Liver (tissue), 9 donors: Measurements from ENCODE around the gene EIF2S3. TPM values are rescaled to one million over a fixed set of nuclear protein-coding genes. Genes with fewer than 3 reads are reported as not detected.

Source experiments
- DNase-seq: peaks from one replicate; pipeline ENCODE4 v3.0.0-alpha.2; 2017; ENCODE audit warnings: low spot score
- H3K27ac ChIP-seq, 2 donors: one replicate each; pipeline ENCODE4 v1.7.0; 2013; ENCODE audit warnings: inconsistent platforms in 2 of 2, low read length in 2 of 2, control low read depth in 1 of 2, low read depth in 1 of 2, mild to moderate bottlenecking in 1 of 2
- H3K27me3 ChIP-seq, 4 donors: one replicate each; pipeline versions ENCODE4 v1.6.1 to v1.7.0; 2013; ENCODE audit warnings: low read length in 3 of 4, inconsistent platforms in 1 of 4, mild to moderate bottlenecking in 1 of 4, moderate library complexity in 1 of 4; ENCODE audit not compliant: control insufficient read depth in 4 of 4, insufficient read depth in 4 of 4
- H3K36me3 ChIP-seq, 4 donors: one replicate each; pipeline versions ENCODE4 v1.6.1 to v1.7.0; 2013; ENCODE audit warnings: low read length in 3 of 4, mild to moderate bottlenecking in 3 of 4, low read depth in 1 of 4, moderate library complexity in 1 of 4; ENCODE audit not compliant: control insufficient read depth in 4 of 4, insufficient read depth in 3 of 4
- H3K4me1 ChIP-seq, 4 donors: one replicate each; pipeline versions ENCODE4 v1.6.1 to v1.7.0; 2013; ENCODE audit warnings: low read length in 3 of 4, mild to moderate bottlenecking in 3 of 4, moderate library complexity in 1 of 4; ENCODE audit not compliant: control insufficient read depth in 4 of 4, insufficient read depth in 4 of 4
- H3K4me3 ChIP-seq, 3 donors: one replicate each; pipeline versions ENCODE4 v1.6.1 to v1.7.0; 2013; ENCODE audit warnings: low read length in 3 of 3, control low read depth in 1 of 3, low read depth in 1 of 3, mild to moderate bottlenecking in 1 of 3
- H3K9ac ChIP-seq, 2 donors: one replicate each; pipeline ENCODE4 v1.7.0; 2013; ENCODE audit warnings: low read length in 2 of 2, mild to moderate bottlenecking in 2 of 2, moderate library complexity in 2 of 2, control low read depth in 1 of 2, low read depth in 1 of 2
- H3K9me3 ChIP-seq, 4 donors: one replicate each; pipeline versions ENCODE4 v1.6.1 to v1.7.0; 2013; ENCODE audit warnings: low read length in 3 of 4; ENCODE audit not compliant: control insufficient read depth in 4 of 4
- ATF3 ChIP-seq: IDR thresholded peaks from 2 replicates; pipeline ENCODE4 v1.6.1; 2016; ENCODE audit warnings: antibody characterized with exemption
- EGR1 ChIP-seq, 2 donors: IDR thresholded peaks; 2 replicates each; pipeline ENCODE4 v1.6.1; 2016 to 2018; ENCODE audit warnings: antibody characterized with exemption in 2 of 2, low read depth in 2 of 2
- FOXA2 ChIP-seq: IDR thresholded peaks from 2 replicates; pipeline ENCODE4 v1.6.1; 2016; ENCODE audit warnings: antibody characterized with exemption
- GABPA ChIP-seq, 2 donors: IDR thresholded peaks in 1 of 2; conservative IDR thresholded peaks in 1 of 2; 2 replicates each; pipeline ENCODE4 v1.6.1; 2016; ENCODE audit warnings: antibody characterized with exemption in 2 of 2, mild to moderate bottlenecking in 1 of 2, moderate library complexity in 1 of 2
- HNF4A ChIP-seq, 2 donors: conservative IDR thresholded peaks; 2 replicates each; pipeline ENCODE4 v1.6.1; 2016; ENCODE audit warnings: antibody characterized with exemption in 2 of 2, mild to moderate bottlenecking in 2 of 2
- HNF4G ChIP-seq: IDR thresholded peaks from 2 replicates; pipeline ENCODE4 v1.6.1; 2016; ENCODE audit warnings: antibody characterized with exemption
- MAX ChIP-seq: IDR thresholded peaks from 2 replicates; pipeline ENCODE4 v1.6.1; 2016; ENCODE audit warnings: antibody characterized with exemption
- NR2F2 ChIP-seq: IDR thresholded peaks from 2 replicates; pipeline ENCODE4 v1.6.1; 2016; ENCODE audit warnings: antibody characterized with exemption
- RXRA ChIP-seq, 2 donors: IDR thresholded peaks; 2 replicates each; pipeline ENCODE4 v1.6.1; 2017 to 2018; ENCODE audit warnings: antibody characterized with exemption in 2 of 2, mild to moderate bottlenecking in 1 of 2
- SP1 ChIP-seq: IDR thresholded peaks from 2 replicates; pipeline ENCODE4 v1.6.1; 2018; ENCODE audit warnings: antibody characterized with exemption, mild to moderate bottlenecking
- TAF1 ChIP-seq: conservative IDR thresholded peaks from 2 replicates; pipeline ENCODE4 v1.6.1; 2016; ENCODE audit warnings: antibody characterized with exemption, mild to moderate bottlenecking
- YY1 ChIP-seq: IDR thresholded peaks from 2 replicates; pipeline ENCODE4 v1.6.1; 2016; ENCODE audit warnings: antibody characterized with exemption, mild to moderate bottlenecking
- ZBTB33 ChIP-seq: IDR thresholded peaks from 2 replicates; pipeline ENCODE4 v1.6.1; 2016; ENCODE audit warnings: antibody characterized with exemption
- WGBS: extraction: QIAGEN DNeasy Blood & Tissue Kit; methylation state at CpG from one replicate; pipeline ENCODE4 v1.1.7; 2013; 5-methylcytosine and 5-hydroxymethylcytosine counted together
- polyA plus RNA-seq, 2 donors: library from polyadenylated mRNA; stranded (reverse) in 1 of 2; unstranded in 1 of 2; fragments of 200-250 nt in 1 of 2; fragments of >200 nt in 1 of 2; fragmentation: Nextera tagmentation in 1 of 2; extraction: Ambion mirVana in 1 of 2; gene quantifications; one replicate each; pipeline versions ENCODE4 v1.2.1 to v1.2.3, GENCODE V29; 2013 to 2015
- total RNA-seq, 2 donors: library from RNA; depleted of rRNA; stranded (reverse); fragments of >200 nt; gene quantifications; one replicate each; pipeline ENCODE4 v1.2.3, GENCODE V29; 2014
- TF ChIP-seq, protein P1 (sequence below): fragments of 150-350 bp; IDR thresholded peaks from 2 replicates; pipeline ENCODE4 v1.5.1; 2017; ENCODE audit warnings: improper control_type of control experiment, low read depth, low read length; ENCODE audit not compliant: missing input control
- donor health status: healthy.
- donor health status: healthy.
- donor health status: healthy.
- donor health status: healthy.
- donor health status: healthy.

Gene EIF2S3
- total and polyA plus RNA-seq, 4 donors: 24.9 to 98.0 (median 47.4) TPM

DNA sequence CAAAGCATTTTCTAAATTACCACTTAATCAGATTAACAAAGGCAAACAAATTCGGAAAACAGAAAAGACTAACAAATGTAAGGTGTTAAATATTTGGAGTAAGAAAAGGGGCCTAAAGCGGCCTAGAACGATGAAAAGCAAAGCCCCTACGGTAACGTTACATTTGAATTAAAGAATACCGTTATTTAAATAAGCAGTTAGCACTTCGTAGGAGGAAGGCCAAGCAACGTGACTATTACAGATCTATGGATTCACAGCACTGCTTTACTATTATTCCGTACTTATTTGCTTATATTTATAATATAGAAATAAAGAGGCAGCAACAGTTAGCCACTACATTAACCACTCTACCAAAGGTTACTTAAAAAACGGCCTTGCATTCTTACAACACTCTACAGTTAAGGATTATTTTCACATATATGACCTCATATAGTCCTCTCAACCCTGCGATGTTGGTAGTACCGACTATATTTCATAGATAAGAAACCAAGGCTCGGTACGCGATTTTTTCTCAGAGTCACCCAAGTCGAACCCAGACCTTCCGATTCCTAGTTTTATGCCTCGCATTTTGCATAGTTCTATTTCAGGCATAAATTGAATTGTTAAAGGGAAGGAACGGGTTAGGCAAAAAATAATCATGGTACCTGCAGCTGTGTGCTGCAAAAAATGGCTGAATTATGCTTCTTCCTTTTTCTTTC is 30.6 kb upstream of the EIF2S3 start:
- DNase-seq: no peak
- peak overlapping the region; percentile 50 to 85 (median 81) for H3K4me3 ChIP-seq
- H3K27ac ChIP-seq: peak overlapping the region; percentile 89 to 90
- H3K9me3 ChIP-seq: no peaks in the 10 kb centered on the region
- no peaks in the 10 kb centered on the region for H3K4me1 ChIP-seq
- 1% methylated on average over 19 of the region's 19 CpGs for WGBS
- H3K9ac ChIP-seq: peak overlapping the region; percentile 50 to 72
- H3K36me3 ChIP-seq: peaks cover 0 to 2% (median 0%) of the 10 kb centered on the region in 4 donors
- no peaks in the 10 kb centered on the region for H3K27me3 ChIP-seq
- no peak for TF ChIP-seq RXRA (IDR thresholded peaks at IDR 0.05)
- no peak for TF ChIP-seq NR2F2
- no peak for TF ChIP-seq ZBTB33
- TF ChIP-seq ATF3: no peak
- TF ChIP-seq EGR1 (IDR thresholded peaks at IDR 0.05; ENCODE audit: low read depth in 2 of 2): no peak
- TF ChIP-seq MAX: no peak
- TF ChIP-seq TAF1: no peak
- TF ChIP-seq, protein P1, sequence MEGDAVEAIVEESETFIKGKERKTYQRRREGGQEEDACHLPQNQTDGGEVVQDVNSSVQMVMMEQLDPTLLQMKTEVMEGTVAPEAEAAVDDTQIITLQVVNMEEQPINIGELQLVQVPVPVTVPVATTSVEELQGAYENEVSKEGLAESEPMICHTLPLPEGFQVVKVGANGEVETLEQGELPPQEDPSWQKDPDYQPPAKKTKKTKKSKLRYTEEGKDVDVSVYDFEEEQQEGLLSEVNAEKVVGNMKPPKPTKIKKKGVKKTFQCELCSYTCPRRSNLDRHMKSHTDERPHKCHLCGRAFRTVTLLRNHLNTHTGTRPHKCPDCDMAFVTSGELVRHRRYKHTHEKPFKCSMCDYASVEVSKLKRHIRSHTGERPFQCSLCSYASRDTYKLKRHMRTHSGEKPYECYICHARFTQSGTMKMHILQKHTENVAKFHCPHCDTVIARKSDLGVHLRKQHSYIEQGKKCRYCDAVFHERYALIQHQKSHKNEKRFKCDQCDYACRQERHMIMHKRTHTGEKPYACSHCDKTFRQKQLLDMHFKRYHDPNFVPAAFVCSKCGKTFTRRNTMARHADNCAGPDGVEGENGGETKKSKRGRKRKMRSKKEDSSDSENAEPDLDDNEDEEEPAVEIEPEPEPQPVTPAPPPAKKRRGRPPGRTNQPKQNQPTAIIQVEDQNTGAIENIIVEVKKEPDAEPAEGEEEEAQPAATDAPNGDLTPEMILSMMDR: no peak
- TF ChIP-seq FOXA2: no peak
- no peak for TF ChIP-seq HNF4G
- no peak for TF ChIP-seq GABPA (IDR thresholded peaks at IDR 0.05 in 1 of 2, conservative IDR thresholded peaks at IDR 0.05 in 1 of 2)

DNA sequence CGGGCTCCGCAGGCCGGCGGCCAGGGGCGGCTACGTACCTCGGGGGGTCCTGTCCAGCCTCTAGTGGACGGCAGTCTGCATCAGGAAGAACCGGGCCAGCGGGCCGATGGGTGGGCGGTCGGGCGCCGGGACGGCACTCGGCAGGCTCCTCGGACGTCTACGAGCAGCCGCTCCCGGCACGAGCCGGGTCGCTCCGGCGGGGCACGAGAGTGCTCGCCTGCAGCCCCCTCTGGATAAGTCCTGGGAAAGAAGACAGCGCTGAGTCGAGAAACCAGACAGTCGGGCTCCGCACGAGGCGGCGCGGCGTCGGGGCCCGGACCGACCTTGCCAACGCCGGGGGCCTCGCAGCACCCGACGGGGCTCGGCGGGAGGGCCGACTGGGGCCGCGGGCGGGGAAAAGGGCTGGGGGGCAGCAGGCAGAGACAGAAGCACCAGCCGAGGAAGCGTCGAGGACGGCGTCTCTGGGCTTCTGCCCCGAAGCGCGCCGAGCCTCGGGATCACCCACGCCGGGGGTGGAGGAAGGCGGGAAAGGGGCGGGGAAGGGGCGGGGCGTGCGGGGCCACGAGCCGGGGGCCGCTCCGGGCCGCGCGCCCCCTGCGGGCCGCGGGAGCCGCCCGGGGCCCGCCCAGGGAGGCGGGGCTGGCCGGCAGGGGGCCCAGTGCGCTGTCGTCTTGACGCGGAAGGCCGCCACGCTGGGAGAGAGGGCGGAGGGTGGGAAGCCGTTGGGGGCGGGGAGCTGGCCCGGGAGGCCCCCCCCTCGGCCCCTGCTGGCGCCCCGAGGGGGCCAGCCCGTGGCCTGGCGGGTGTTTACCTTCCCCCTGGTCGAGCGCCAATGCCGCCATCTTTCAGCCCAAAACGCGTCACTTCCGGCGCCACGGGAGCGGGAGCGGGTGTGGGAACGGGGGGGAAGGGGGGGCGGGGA is 29.7 kb upstream of the EIF2S3 start:
- peak; percentile 87 for DNase-seq
- no peaks in the 10 kb centered on the region for H3K4me1 ChIP-seq

More for the DNA sequence above, 29.7 kb upstream of the EIF2S3 start:
- Histone ChIP-seq H3K27ac (peak overlapping the region; percentile 96 to 97), H3K9me3 (no peaks in the 10 kb centered on the region), H3K9ac (peak overlapping the region; percentile 19 to 50), H3K36me3 (peaks cover 0 to 2% (median 0%) of the 10 kb centered on the region in 4 donors), H3K27me3 (no peaks in the 10 kb centered on the region), H3K4me3 (peak overlapping the region; percentile 50 to 85 (median 81))
- TF ChIP-seq ATF3: no peak
- TF ChIP-seq GABPA (IDR thresholded peaks at IDR 0.05 in 1 of 2, conservative IDR thresholded peaks at IDR 0.05 in 1 of 2): peak; percentile 38 to 67
- peak; percentile 56 for TF ChIP-seq YY1
- TF ChIP-seq MAX: no peak
- no peak for TF ChIP-seq HNF4A (conservative IDR thresholded peaks at IDR 0.05)
- TF ChIP-seq, protein P1: peak; percentile 29
- no peak for TF ChIP-seq NR2F2
- peak; percentile 13 for TF ChIP-seq SP1
- TF ChIP-seq RXRA (IDR thresholded peaks at IDR 0.05): peak in 1 of 2 donors; percentile 46
- peak; percentile 77 for TF ChIP-seq TAF1
- WGBS: under 1% methylated on average over 106 of the region's 111 CpGs
